Kidney epithelial cell (primary cell): ENCODE results near the gene FLOT1. TPM values are rescaled to one million over a fixed set of nuclear protein-coding genes. Genes with fewer than 3 reads are reported as not detected.

Experiments
- DNase-seq: peaks from one replicate; pipeline ENCODE4 v3.0.0-alpha.2; 2010; ENCODE audit warnings: low read depth
- H3K27me3 ChIP-seq: 2 replicates; pipeline ENCODE4 v1.6.0; 2011; ENCODE audit warnings: low read length; ENCODE audit not compliant: control insufficient read depth, insufficient read depth
- H3K36me3 ChIP-seq: 2 replicates; pipeline ENCODE4 v1.5.1; 2011; ENCODE audit warnings: low read length; ENCODE audit not compliant: control insufficient read depth, insufficient read depth
- H3K4me3 ChIP-seq: 2 replicates; pipeline ENCODE4 v1.5.1; 2011; ENCODE audit warnings: low read depth, mild to moderate bottlenecking, control low read depth, low read length
- CTCF ChIP-seq: IDR thresholded peaks from 2 replicates; pipeline ENCODE4 v1.5.1; 2011; ENCODE audit warnings: mild to moderate bottlenecking, moderate library complexity, low read length, control low read depth, inconsistent platforms; ENCODE audit not compliant: insufficient read depth, poor library complexity, severe bottlenecking
- total RNA-seq: library from RNA; depleted of rRNA; stranded (reverse); fragments of >200 nt; gene quantifications from 2 replicates; pipeline ENCODE4 v1.2.3, GENCODE V29; 2015

FLOT1 gene
- total RNA-seq, 1 donor from 2014 or later, result 142 TPM

- TF ChIP-seq CTCF, result no peak
Observed at GRCh38 chr6:30741789-30742315, 635 bp downstream of the FLOT1 start.

GRCh38 chr6:30741063-30741779 lies 1.3 kb downstream of the FLOT1 start:
- peak overlapping the region; percentile 90 for H3K4me3 ChIP-seq
- H3K27me3 ChIP-seq, result no peaks in the 10 kb centered on the region
- no peak for TF ChIP-seq CTCF
- H3K36me3 ChIP-seq, result peaks cover 1% of the 10 kb centered on the region
- no peak for DNase-seq

More at GRCh38 chr6:30741789-30742315, 635 bp downstream of the FLOT1 start:
- DNase-seq, result no peak
- Histone ChIP-seq H3K4me3 (peak overlapping the region; percentile 90), H3K27me3 (no peaks in the 10 kb centered on the region), H3K36me3 (peaks cover 1% of the 10 kb centered on the region)

- Histone ChIP-seq H3K27me3 (no peaks in the 10 kb centered on the region), H3K4me3 (no peak overlapping the region), H3K36me3 (peaks cover 1% of the 10 kb centered on the region)
- TF ChIP-seq CTCF, result no peak
- DNase-seq, result no peak
Observed at GRCh38 chr6:30740540-30740870, 2.0 kb downstream of the FLOT1 start.

GRCh38 chr6:30738532-30738931 lies 4.0 kb downstream of the FLOT1 start:
- H3K36me3 ChIP-seq, result peaks cover 1% of the 10 kb centered on the region
- no peaks in the 10 kb centered on the region for H3K27me3 ChIP-seq
- no peak overlapping the region for H3K4me3 ChIP-seq
- no peak for DNase-seq
- TF ChIP-seq CTCF, result no peak

GRCh38 chr6:30735668-30736314 lies 6.7 kb downstream of the FLOT1 start:
- Histone ChIP-seq H3K36me3 (no peaks in the 10 kb centered on the region), H3K27me3 (no peaks in the 10 kb centered on the region), H3K4me3 (no peak overlapping the region)
- no peak for TF ChIP-seq CTCF
- DNase-seq, result no peak
